Ascending aorta (tissue), 2 donors: Measurements from ENCODE around the gene CHD6. TPM values are rescaled to one million over a fixed set of nuclear protein-coding genes. Genes with fewer than 3 reads are reported as not detected.

ENCODE experiments used
- DNase-seq, 2 donors: peaks; one replicate each; pipeline ENCODE4 v3.0.0-alpha.2; 2019; ENCODE audit warnings: low spot score in 2 of 2
- H3K27ac ChIP-seq, 2 donors: fragments of 200-600 bp; sonication (generic); one replicate each; pipeline ENCODE4 v1.5.1; 2016 to 2017; ENCODE audit warnings: mild to moderate bottlenecking in 1 of 2
- H3K27me3 ChIP-seq: fragments of 200-600 bp; sonication (generic); one replicate; pipeline ENCODE4 v1.5.1; 2017
- H3K36me3 ChIP-seq, 2 donors: fragments of 200-600 bp; sonication (generic); one replicate each; pipeline ENCODE4 v1.5.1; 2016
- H3K4me1 ChIP-seq, 2 donors: fragments of 200-600 bp; sonication (generic); one replicate each; pipeline ENCODE4 v1.5.1; 2016 to 2017; ENCODE audit warnings: mild to moderate bottlenecking in 1 of 2
- H3K4me3 ChIP-seq, 2 donors: fragments of 200-600 bp; sonication (generic); one replicate each; pipeline ENCODE4 v1.5.1; 2016 to 2017; ENCODE audit warnings: mild to moderate bottlenecking in 1 of 2
- H3K9me3 ChIP-seq, 2 donors: fragments of 200-600 bp; sonication (generic); one replicate each; pipeline ENCODE4 v1.5.1; 2016
- CTCF ChIP-seq, 3 experiments: fragments of 200-600 bp in 2 of 3; fragments of 450-650 bp in 1 of 3; sonication (generic) in 2 of 3; IDR thresholded peaks; one replicate each; pipeline ENCODE4 v1.5.1; 2016 to 2019; ENCODE audit warnings: antibody characterized with exemption in 3 of 3, mild to moderate bottlenecking in 1 of 3, moderate library complexity in 1 of 3
- intact Hi-C: fragments of 100-400 bp; cut with DNase I; formaldehyde crosslinking; loops from one replicate; pipeline ENCODE4 v1.15.1; 2023
- total RNA-seq: library from RNA; depleted of rRNA; stranded (reverse); fragments of >200 nt; gene quantifications from one replicate; pipeline ENCODE4 v1.1.0, GENCODE V29; 2016

CHD6 gene
- total RNA-seq, 1 donor from 2014 or later, result 42.9 TPM

- H3K36me3 ChIP-seq, result peaks cover 66 to 79% of the 10 kb centered on the region in 2 donors
- no peaks in the 10 kb centered on the region for H3K27me3 ChIP-seq
- no peaks in the 10 kb centered on the region for H3K4me1 ChIP-seq
- no peak for DNase-seq
- H3K4me3 ChIP-seq, result no peak overlapping the region
- intact Hi-C loops, result no loop called here
- no peak overlapping the region for H3K27ac ChIP-seq
- TF ChIP-seq CTCF (IDR thresholded peaks at IDR 0.05), result no peak
- no peaks in the 10 kb centered on the region for H3K9me3 ChIP-seq
Measured at GRCh38 chr20:41454250-41454649, 163.9 kb downstream of the CHD6 start.

GRCh38 chr20:41453010-41453950, 164.9 kb downstream of the CHD6 start:
- intact Hi-C loops, result no loop called here
- Histone ChIP-seq H3K4me1 (no peaks in the 10 kb centered on the region), H3K36me3 (peaks cover 76 to 89% of the 10 kb centered on the region in 2 donors), H3K4me3 (no peak overlapping the region), H3K9me3 (no peaks in the 10 kb centered on the region), H3K27me3 (no peaks in the 10 kb centered on the region), H3K27ac (no peak overlapping the region)
- TF ChIP-seq CTCF (IDR thresholded peaks at IDR 0.05), result no peak
- no peak for DNase-seq

- H3K9me3 ChIP-seq, result no peaks in the 10 kb centered on the region
- intact Hi-C loops, result no loop called here
- no peak overlapping the region for H3K27ac ChIP-seq
- no peaks in the 10 kb centered on the region for H3K27me3 ChIP-seq
- DNase-seq, result no peak
- no peaks in the 10 kb centered on the region for H3K4me1 ChIP-seq
- TF ChIP-seq CTCF (IDR thresholded peaks at IDR 0.05), result no peak
- no peak overlapping the region for H3K4me3 ChIP-seq
- H3K36me3 ChIP-seq, result peaks cover 82 to 99% of the 10 kb centered on the region in 2 donors
Measured at GRCh38 chr20:41452226-41452625, 166.0 kb downstream of the CHD6 start.

GRCh38 chr20:41447006-41447405, 171.2 kb downstream of the CHD6 start:
- H3K9me3 ChIP-seq, result no peaks in the 10 kb centered on the region
- no peaks in the 10 kb centered on the region for H3K27me3 ChIP-seq
- H3K36me3 ChIP-seq, result peaks cover 74 to 97% of the 10 kb centered on the region in 2 donors

GRCh38 chr20:41446456-41446855, 171.7 kb downstream of the CHD6 start:
- peaks cover 70 to 93% of the 10 kb centered on the region in 2 donors for H3K36me3 ChIP-seq
- no peak overlapping the region for H3K4me3 ChIP-seq
- no peak overlapping the region for H3K27ac ChIP-seq
- TF ChIP-seq CTCF (IDR thresholded peaks at IDR 0.05), result no peak
- no peaks in the 10 kb centered on the region for H3K4me1 ChIP-seq
- no peak for DNase-seq
- H3K9me3 ChIP-seq, result no peaks in the 10 kb centered on the region
- intact Hi-C loops, result no loop called here
- no peaks in the 10 kb centered on the region for H3K27me3 ChIP-seq

More at GRCh38 chr20:41447006-41447405, 171.2 kb downstream of the CHD6 start:
- intact Hi-C loops, result no loop called here
- H3K4me3 ChIP-seq, result no peak overlapping the region
- DNase-seq, result no peak
- H3K4me1 ChIP-seq, result no peaks in the 10 kb centered on the region
- no peak overlapping the region for H3K27ac ChIP-seq
- TF ChIP-seq CTCF (IDR thresholded peaks at IDR 0.05), result no peak
